Bronchial epithelial cell (primary cell): ENCODE data around the gene FBXO44. TPM values are rescaled to one million over a fixed set of nuclear protein-coding genes. Genes with fewer than 3 reads are reported as not detected.

Source experiments
- DNase-seq: peaks from one replicate; pipeline ENCODE4 v3.0.0-alpha.2; 2010; ENCODE audit warnings: low read depth
- FAIRE-seq: peaks from 2 replicates; lab custom pipeline; 2011; peaks lifted over from hg19 to GRCh38; lab: Jason Lieb, UNC
- H3K27me3 ChIP-seq: 2 replicates; pipeline ENCODE4 v1.5.1; 2011; ENCODE audit warnings: low read length; ENCODE audit not compliant: control insufficient read depth, insufficient read depth
- H3K36me3 ChIP-seq: 2 replicates; pipeline ENCODE4 v1.5.1; 2011; ENCODE audit warnings: low read length; ENCODE audit not compliant: control insufficient read depth, insufficient read depth
- H3K4me3 ChIP-seq: 2 replicates; pipeline ENCODE4 v1.5.1; 2011; ENCODE audit warnings: mild to moderate bottlenecking, low read depth, low read length, control low read depth
- CTCF ChIP-seq: IDR thresholded peaks from 2 replicates; pipeline ENCODE4 v1.5.1; 2011; ENCODE audit warnings: mild to moderate bottlenecking, moderate library complexity, low read length, control low read depth, inconsistent platforms; ENCODE audit not compliant: insufficient read depth, severe bottlenecking
- total RNA-seq: library from RNA; depleted of rRNA; stranded (reverse); fragments of >200 nt; gene quantifications from 2 replicates; pipeline ENCODE4 v1.2.1, GENCODE V29; 2014

Gene FBXO44
- total RNA-seq, 1 donor from 2014 or later = 9.0 TPM

- DNase-seq (no peak), FAIRE-seq (peak; percentile 13)
- TF ChIP-seq CTCF = no peak
- H3K4me3 ChIP-seq = no peak overlapping the region
- no peaks in the 10 kb centered on the region for H3K36me3 ChIP-seq
- H3K27me3 ChIP-seq = no peaks in the 10 kb centered on the region
Observed at GRCh38 chr1:11620924-11621323, 33.8 kb upstream of the FBXO44 start.

- no peak for TF ChIP-seq CTCF
- Histone ChIP-seq H3K36me3 (no peaks in the 10 kb centered on the region), H3K4me3 (no peak overlapping the region), H3K27me3 (no peaks in the 10 kb centered on the region)
- DNase-seq = no peak
- no peak for FAIRE-seq
Observed at GRCh38 chr1:11622398-11622797, 32.3 kb upstream of the FBXO44 start.

GRCh38 chr1:11623702-11624101 is 31.0 kb upstream of the FBXO44 start:
- no peak for DNase-seq
- no peak for TF ChIP-seq CTCF
- H3K4me3 ChIP-seq = no peak overlapping the region
- no peak for FAIRE-seq
- no peaks in the 10 kb centered on the region for H3K36me3 ChIP-seq
- no peaks in the 10 kb centered on the region for H3K27me3 ChIP-seq

GRCh38 chr1:11626551-11626950 is 28.1 kb upstream of the FBXO44 start:
- FAIRE-seq (no peak), DNase-seq (no peak)
- no peak overlapping the region for H3K4me3 ChIP-seq
- no peaks in the 10 kb centered on the region for H3K36me3 ChIP-seq
- no peak for TF ChIP-seq CTCF
- no peaks in the 10 kb centered on the region for H3K27me3 ChIP-seq

- no peak for TF ChIP-seq CTCF
- H3K36me3 ChIP-seq = no peaks in the 10 kb centered on the region
- H3K27me3 ChIP-seq = no peaks in the 10 kb centered on the region
- FAIRE-seq = no peak
- no peak for DNase-seq
- no peak overlapping the region for H3K4me3 ChIP-seq
Observed at GRCh38 chr1:11628767-11629166, 25.9 kb upstream of the FBXO44 start.

- FAIRE-seq = no peak
- no peak for DNase-seq
- Histone ChIP-seq H3K4me3 (no peak overlapping the region), H3K27me3 (no peaks in the 10 kb centered on the region), H3K36me3 (no peaks in the 10 kb centered on the region)
- no peak for TF ChIP-seq CTCF
Observed at GRCh38 chr1:11629184-11630016, 25.3 kb upstream of the FBXO44 start.
